B cell (primary cell): ENCODE results near the gene TMEM220. TPM values are rescaled to one million over a fixed set of nuclear protein-coding genes. Genes with fewer than 3 reads are reported as not detected.
A peak's percentile ranks its signal among the peaks of the same experiment; 100 is the strongest.

Source experiments
- ATAC-seq: fragments of 200-7000 bp; cut with Tn5 transposase; one replicate; pipeline ENCODE4 v1.10.0; 2021; ENCODE audit warnings: low read depth, mild to moderate bottlenecking, moderate number of reproducible peaks, moderate library complexity
- CTCF ChIA-PET: fragments of 350-600 bp; sonication (Branson Sonifier 250); formaldehyde crosslinking; loops from one replicate; lab custom pipeline; 2021; ENCODE audit warnings: antibody characterized with exemption, inconsistent platforms; lab: Charles Lee
- POLR2A ChIA-PET: fragments of 350-600 bp; sonication (Branson Sonifier 250); formaldehyde crosslinking; loops from one replicate; lab custom pipeline; 2021; ENCODE audit warnings: antibody characterized with exemption; lab: Charles Lee
- DNase-seq: peaks from one replicate; pipeline ENCODE4 v3.0.0; 2013
- H2AFZ ChIP-seq: 2 replicates; pipeline ENCODE4 v1.6.1; 2012; ENCODE audit warnings: mild to moderate bottlenecking, low read depth, low read length; ENCODE audit not compliant: insufficient read depth, poor library complexity, severe bottlenecking
- H3K27ac ChIP-seq, 2 donors: 1 replicate in 1 of 2; 2 replicates in 1 of 2; pipeline ENCODE4 v1.5.1; 2012 to 2013; ENCODE audit warnings: low read length in 2 of 2, mild to moderate bottlenecking in 2 of 2, moderate library complexity in 1 of 2
- H3K27me3 ChIP-seq, 4 experiments: fragments of 200-600 bp in 1 of 4; sonication (generic) in 1 of 4; replicated peaks in 1 of 4; 1 replicate in 2 of 4; 2 replicates in 2 of 4; pipeline versions ENCODE4 v1.6.1 to v1.7.0; 2013 to 2016; ENCODE audit warnings: low read length in 3 of 4, mild to moderate bottlenecking in 2 of 4, mixed read lengths in 1 of 4, moderate library complexity in 1 of 4; ENCODE audit not compliant: insufficient read depth in 4 of 4, control insufficient read depth in 3 of 4; ENCODE audit errors: control extremely low read depth in 1 of 4
- H3K36me3 ChIP-seq, 2 experiments: replicated peaks in 1 of 2; 1 replicate in 1 of 2; 2 replicates in 1 of 2; pipeline versions ENCODE4 v1.6.1 to v1.7.1; 2013; ENCODE audit warnings: low read length in 1 of 2; ENCODE audit not compliant: insufficient read depth in 2 of 2, control insufficient read depth in 1 of 2; ENCODE audit errors: control extremely low read depth in 1 of 2, extremely low read depth in 1 of 2
- H3K4me1 ChIP-seq, 2 donors: fragments of 200-600 bp in 1 of 2; sonication (generic) in 1 of 2; 1 replicate in 1 of 2; 2 replicates in 1 of 2; pipeline versions ENCODE4 v1.5.1 to v1.6.1; 2013 to 2017; ENCODE audit warnings: low read length in 2 of 2; ENCODE audit not compliant: control insufficient read depth in 2 of 2, insufficient read depth in 2 of 2
- H3K4me2 ChIP-seq: replicated peaks from 2 replicates; pipeline ENCODE3; 2012; ENCODE audit warnings: mild to moderate bottlenecking, low read depth, low read length; ENCODE audit not compliant: poor library complexity, severe bottlenecking
- H3K4me3 ChIP-seq, 5 experiments: fragments of 200-600 bp in 1 of 5; sonication (generic) in 1 of 5; 1 replicate in 3 of 5; 2 replicates in 2 of 5; pipeline versions ENCODE4 v1.5.1 to v1.7.0; 2011 to 2016; ENCODE audit warnings: low read length in 4 of 5, mild to moderate bottlenecking in 4 of 5, low read depth in 2 of 5, control low read depth in 1 of 5, moderate library complexity in 1 of 5; ENCODE audit not compliant: insufficient read depth in 1 of 5; ENCODE audit errors: control extremely low read depth in 1 of 5, extremely low read depth in 1 of 5
- H3K79me2 ChIP-seq: fragments of 200-600 bp; sonication (generic); one replicate; pipeline ENCODE4 v1.6.0; 2016; ENCODE audit warnings: low read length; ENCODE audit not compliant: control insufficient read depth, insufficient read depth
- H3K9ac ChIP-seq: fragments of 200-600 bp; sonication (generic); 2 replicates; pipeline ENCODE4 v1.6.1; 2017; ENCODE audit warnings: mild to moderate bottlenecking, low read length, moderate library complexity
- H3K9me3 ChIP-seq, 3 donors: one replicate each; pipeline versions ENCODE4 v1.6.1 to v1.7.1; 2013; ENCODE audit warnings: low read length in 2 of 3; ENCODE audit not compliant: control insufficient read depth in 2 of 3, insufficient read depth in 1 of 3; ENCODE audit errors: control extremely low read depth in 1 of 3
- H4K20me1 ChIP-seq: 2 replicates; pipeline ENCODE4 v1.6.0; 2012; ENCODE audit warnings: mild to moderate bottlenecking, low read length; ENCODE audit not compliant: insufficient read depth, control insufficient read depth, poor library complexity, severe bottlenecking
- H3K27ac Mint-ChIP-seq: one replicate; pipeline ENCODE4 v1.8.0; 2021; ENCODE audit warnings: mixed read lengths
- H3K27me3 Mint-ChIP-seq: one replicate; pipeline ENCODE4 v1.8.0; 2021; ENCODE audit warnings: mixed read lengths
- H3K4me1 Mint-ChIP-seq: one replicate; pipeline ENCODE4 v1.8.0; 2021; ENCODE audit warnings: mixed read lengths
- H3K4me3 Mint-ChIP-seq: one replicate; pipeline ENCODE4 v1.8.0; 2021; ENCODE audit warnings: mixed read lengths
- H3K9me3 Mint-ChIP-seq: one replicate; pipeline ENCODE4 v1.8.0; 2022; ENCODE audit warnings: mixed read lengths; ENCODE audit not compliant: insufficient read depth
- EZH2 ChIP-seq: IDR thresholded peaks from 2 replicates; pipeline ENCODE4 v1.6.1; 2012; ENCODE audit warnings: borderline replicate concordance, low read depth, mild to moderate bottlenecking, moderate library complexity, low read length; ENCODE audit not compliant: insufficient read depth, poor library complexity, severe bottlenecking
- WGBS: methylation state at CpG from one replicate; pipeline ENCODE4 v1.1.5; 2013; ENCODE audit warnings: missing lambda C conversion rate; ENCODE audit not compliant: insufficient coverage; 5-methylcytosine and 5-hydroxymethylcytosine counted together
- intact Hi-C: fragments of 100-400 bp; cut with micrococcal nuclease; formaldehyde crosslinking; loops from one replicate; pipeline ENCODE4 v1.10.0; 2022
- polyA plus RNA-seq: library from polyadenylated mRNA; depleted of rRNA; stranded (reverse); fragments of >200 nt; gene quantifications from 2 replicates; pipeline ENCODE4 v1.2.3, GENCODE V29; 2012
- total RNA-seq, 2 donors: library from RNA; stranded (reverse); fragments of 120-200 nt in 1 of 2; gene quantifications; 1 replicate in 1 of 2; 2 replicates in 1 of 2; pipeline versions ENCODE4 v1.2.3 to v1.2.4, GENCODE V29; 2013 to 2022
- TF ChIP-seq, protein P1 (sequence below): fragments of 200-600 bp; IDR thresholded peaks from one replicate; pipeline ENCODE4 v1.8.0; 2022; ENCODE audit warnings: antibody characterized with exemption, mild to moderate bottlenecking

TMEM220 gene
- total and polyA plus RNA-seq, 2 donors (not counting 1 experiment from before 2014, with no cell fraction given), result 2.9 to 7.4 TPM

DNA sequence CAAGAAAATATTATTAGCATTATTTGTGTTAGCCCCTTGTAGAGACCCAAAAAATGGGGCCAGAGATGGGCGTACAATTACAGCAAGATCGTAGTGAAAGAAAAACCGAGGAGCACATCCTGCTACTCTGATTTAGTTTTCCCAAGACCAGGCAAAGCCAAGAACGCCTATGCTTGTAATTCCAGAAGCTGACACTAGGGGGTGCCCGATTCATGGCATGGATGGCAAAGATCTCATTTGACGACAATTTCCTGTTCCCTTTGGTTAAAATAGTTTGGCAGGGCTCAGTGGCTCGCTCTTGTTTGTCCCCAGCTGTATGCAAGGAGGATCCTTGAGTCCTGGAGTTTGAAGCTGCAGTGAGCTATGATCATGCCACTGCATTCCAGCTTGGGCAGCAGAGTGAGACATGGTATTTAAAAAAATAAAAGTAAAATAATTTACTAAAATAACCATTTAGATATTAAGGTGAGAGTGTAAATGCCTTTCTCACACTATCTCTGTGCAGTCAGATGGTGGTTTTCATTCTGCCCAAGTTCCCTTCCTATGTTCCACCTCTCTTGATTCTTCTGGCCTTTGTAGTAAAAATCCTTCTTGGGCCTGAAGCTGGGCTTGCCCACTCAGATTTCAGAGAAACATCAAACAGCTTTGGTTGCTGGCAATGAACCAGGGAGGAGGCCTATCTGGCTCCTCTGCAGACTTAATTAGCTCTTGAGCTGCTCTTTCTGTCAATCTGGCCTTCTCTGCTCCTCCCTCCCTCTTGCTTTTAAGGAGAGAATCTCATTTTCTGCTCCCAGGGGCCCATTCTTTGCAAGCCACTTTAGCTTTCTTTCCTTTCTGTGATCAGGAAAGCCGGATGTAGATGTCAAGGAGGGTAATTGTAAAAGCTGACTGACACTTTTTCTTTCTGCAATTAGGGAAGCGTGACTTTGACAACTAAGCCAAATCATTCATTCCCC is 42.9 kb upstream of the TMEM220 start:
- Histone ChIP-seq H4K20me1 (no peaks in the 10 kb centered on the region), H3K4me3 (no peak overlapping the region), H3K36me3 (no peaks in the 10 kb centered on the region), H3K4me2 (no peak overlapping the region), H3K79me2 (no peaks in the 10 kb centered on the region), H3K9ac (no peak overlapping the region), H3K27me3 (peaks cover 0 to 4% (median 0%) of the 10 kb centered on the region in 4 experiments), H2AFZ (no peak overlapping the region), H3K9me3 (peaks cover 0 to 8% (median 6%) of the 10 kb centered on the region in 3 donors), H3K27ac (no peak overlapping the region), H3K4me1 (peaks cover 0 to 6% of the 10 kb centered on the region in 2 donors)
- POLR2A ChIA-PET, result no interaction called here
- DNase-seq, result peak; percentile 16
- Mint-ChIP-seq H3K9me3 (peaks cover 8% of the 10 kb centered on the region), H3K27me3 (peaks cover 2% of the 10 kb centered on the region), H3K27ac (no peak overlapping the region), H3K4me1 (peaks cover 5% of the 10 kb centered on the region), H3K4me3 (no peak overlapping the region)
- TF ChIP-seq, protein P1, sequence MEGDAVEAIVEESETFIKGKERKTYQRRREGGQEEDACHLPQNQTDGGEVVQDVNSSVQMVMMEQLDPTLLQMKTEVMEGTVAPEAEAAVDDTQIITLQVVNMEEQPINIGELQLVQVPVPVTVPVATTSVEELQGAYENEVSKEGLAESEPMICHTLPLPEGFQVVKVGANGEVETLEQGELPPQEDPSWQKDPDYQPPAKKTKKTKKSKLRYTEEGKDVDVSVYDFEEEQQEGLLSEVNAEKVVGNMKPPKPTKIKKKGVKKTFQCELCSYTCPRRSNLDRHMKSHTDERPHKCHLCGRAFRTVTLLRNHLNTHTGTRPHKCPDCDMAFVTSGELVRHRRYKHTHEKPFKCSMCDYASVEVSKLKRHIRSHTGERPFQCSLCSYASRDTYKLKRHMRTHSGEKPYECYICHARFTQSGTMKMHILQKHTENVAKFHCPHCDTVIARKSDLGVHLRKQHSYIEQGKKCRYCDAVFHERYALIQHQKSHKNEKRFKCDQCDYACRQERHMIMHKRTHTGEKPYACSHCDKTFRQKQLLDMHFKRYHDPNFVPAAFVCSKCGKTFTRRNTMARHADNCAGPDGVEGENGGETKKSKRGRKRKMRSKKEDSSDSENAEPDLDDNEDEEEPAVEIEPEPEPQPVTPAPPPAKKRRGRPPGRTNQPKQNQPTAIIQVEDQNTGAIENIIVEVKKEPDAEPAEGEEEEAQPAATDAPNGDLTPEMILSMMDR, result peak; percentile 77
- TF ChIP-seq EZH2, result no peak
- CTCF ChIA-PET, result interaction anchor here (0.5 to 1.1 kb wide), 2 partner anchors 11 to 103 kb away, joined by 5 to 6 read pairs; no protein-coding TSS in a partner anchor
- intact Hi-C loops, result no loop called here
- ATAC-seq, result no peak
- WGBS, result 25% methylated on average over 7 of the region's 9 CpGs

DNA sequence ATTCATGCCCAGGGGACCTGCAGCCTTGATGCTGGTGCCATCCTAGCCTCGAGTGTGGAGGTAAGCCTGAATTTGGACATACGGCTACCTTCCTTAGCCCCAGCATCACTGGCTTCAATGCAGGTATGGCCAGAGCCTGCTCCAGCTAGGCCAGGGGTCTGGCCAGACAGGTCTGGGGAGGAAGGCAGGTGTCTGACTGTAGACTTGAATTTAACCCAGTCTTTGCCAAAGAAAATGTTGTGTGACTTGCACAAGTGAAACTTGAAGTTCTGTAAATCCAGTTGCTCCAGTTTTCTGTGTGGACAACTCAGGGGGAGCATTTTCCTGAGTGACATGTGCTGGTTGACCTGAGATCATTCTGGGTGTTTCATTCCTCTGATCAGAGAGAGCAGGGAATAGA is 41.3 kb upstream of the TMEM220 start:
- no CpG with 5 or more reads among the region's 2 CpGs for WGBS
- Histone ChIP-seq H3K79me2 (no peaks in the 10 kb centered on the region), H3K4me2 (no peak overlapping the region), H3K4me3 (no peak overlapping the region), H3K36me3 (no peaks in the 10 kb centered on the region), H3K9ac (no peak overlapping the region), H3K27ac (no peak overlapping the region), H3K27me3 (peaks cover 0 to 4% (median 0%) of the 10 kb centered on the region in 4 experiments), H3K4me1 (peaks cover 0 to under 1% of the 10 kb centered on the region in 2 donors), H4K20me1 (no peaks in the 10 kb centered on the region), H2AFZ (no peak overlapping the region), H3K9me3 (peaks cover 0 to 10% (median 6%) of the 10 kb centered on the region in 3 donors)
- DNase-seq (no peak), ATAC-seq (no peak)
- no peak overlapping the region for H3K27ac Mint-ChIP-seq
- H3K9me3 Mint-ChIP-seq, result peaks cover 14% of the 10 kb centered on the region
- CTCF ChIA-PET, result no interaction called here
- TF ChIP-seq EZH2, result no peak
- TF ChIP-seq, protein P1, result no peak
- POLR2A ChIA-PET, result no interaction called here
- intact Hi-C loops, result no loop called here
- H3K4me1 Mint-ChIP-seq, result no peaks in the 10 kb centered on the region
- peaks cover 2% of the 10 kb centered on the region for H3K27me3 Mint-ChIP-seq
- H3K4me3 Mint-ChIP-seq, result no peak overlapping the region
